Stimulated activated effector memory CD8-positive, alpha-beta T cell treated with anti-CD3 and anti-CD28 coated beads, Interleukin-12 subunit alpha, Interleukin-12 subunit beta, amount 100 ng/mL, for 72 hours (primary cell): ENCODE data around the gene CCDC126.

Experiments
- ATAC-seq: fragments of 150-1000 bp; cut with Tn5 transposase; 2 replicates; pipeline ENCODE4 v1.10.0; 2021
- DNase-seq, 2 donors: peaks; one replicate each; pipeline ENCODE4 v3.0.0; 2021 to 2022; ENCODE audit warnings: low spot score in 2 of 2
- H3K27ac Mint-ChIP-seq: one replicate; pipeline ENCODE4 v1.8.0; 2022; ENCODE audit warnings: mild to moderate bottlenecking, mixed read lengths
- H3K36me3 Mint-ChIP-seq: one replicate; pipeline ENCODE4 v1.8.0; 2022; ENCODE audit warnings: mild to moderate bottlenecking, mixed read lengths
- H3K4me1 Mint-ChIP-seq: one replicate; pipeline ENCODE4 v1.8.0; 2022; ENCODE audit warnings: mixed read lengths
- H3K4me3 Mint-ChIP-seq: one replicate; pipeline ENCODE4 v1.8.0; 2022; ENCODE audit warnings: mild to moderate bottlenecking, mixed read lengths
- H3K9me3 Mint-ChIP-seq: one replicate; pipeline ENCODE4 v1.8.0; 2022; ENCODE audit warnings: mixed read lengths

The CCDC126 gene

DNA sequence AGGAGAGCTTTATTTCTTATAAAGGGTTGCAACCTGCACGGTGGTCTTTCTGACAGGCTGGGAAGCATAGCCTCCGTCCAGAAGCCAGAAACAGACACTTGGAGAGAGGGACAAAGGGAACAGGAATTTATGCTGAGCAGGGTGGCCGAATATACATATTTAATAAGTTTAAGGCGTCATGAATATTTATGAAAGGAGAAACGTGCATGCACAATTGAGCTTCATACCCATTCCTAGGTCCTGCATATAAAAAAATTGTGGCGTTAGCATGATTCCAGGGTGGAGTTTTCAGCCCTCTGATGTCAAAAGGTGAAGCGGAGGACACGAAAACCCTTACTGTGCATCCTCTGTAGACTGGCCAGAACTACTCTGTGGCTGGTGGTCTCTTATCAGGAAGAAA is 10.7 kb downstream of the CCDC126 start:
- no peak for ATAC-seq
- DNase-seq: no peak
- Mint-ChIP-seq H3K4me3 (no peak overlapping the region), H3K36me3 (peaks cover 36% of the 10 kb centered on the region), H3K9me3 (no peaks in the 10 kb centered on the region), H3K4me1 (peaks cover 16% of the 10 kb centered on the region), H3K27ac (no peak overlapping the region)

DNA sequence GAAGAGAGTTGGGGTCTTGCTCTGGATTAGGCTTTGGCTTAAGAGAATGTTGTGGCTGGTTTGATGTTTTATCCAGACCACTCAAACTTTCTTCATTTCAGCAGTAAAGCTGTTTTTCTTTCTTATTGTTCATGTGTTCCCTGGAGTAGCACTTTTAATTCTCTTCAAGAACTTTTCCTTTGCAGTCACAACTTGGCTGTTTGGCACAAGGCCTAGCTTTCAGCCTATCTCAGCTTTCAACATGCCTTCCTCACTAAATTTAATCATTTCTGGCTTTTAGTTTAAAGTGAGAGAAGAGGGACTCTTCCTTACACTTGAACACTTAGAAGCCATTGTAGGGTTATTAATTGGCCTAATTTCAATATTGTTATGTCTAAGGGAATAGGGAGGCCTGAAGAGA is 18.1 kb downstream of the CCDC126 start:
- Mint-ChIP-seq H3K36me3 (peaks cover 31% of the 10 kb centered on the region), H3K4me3 (no peak overlapping the region), H3K9me3 (peaks cover 11% of the 10 kb centered on the region), H3K4me1 (no peaks in the 10 kb centered on the region), H3K27ac (no peak overlapping the region)
- no peak for ATAC-seq
- DNase-seq: no peak

DNA sequence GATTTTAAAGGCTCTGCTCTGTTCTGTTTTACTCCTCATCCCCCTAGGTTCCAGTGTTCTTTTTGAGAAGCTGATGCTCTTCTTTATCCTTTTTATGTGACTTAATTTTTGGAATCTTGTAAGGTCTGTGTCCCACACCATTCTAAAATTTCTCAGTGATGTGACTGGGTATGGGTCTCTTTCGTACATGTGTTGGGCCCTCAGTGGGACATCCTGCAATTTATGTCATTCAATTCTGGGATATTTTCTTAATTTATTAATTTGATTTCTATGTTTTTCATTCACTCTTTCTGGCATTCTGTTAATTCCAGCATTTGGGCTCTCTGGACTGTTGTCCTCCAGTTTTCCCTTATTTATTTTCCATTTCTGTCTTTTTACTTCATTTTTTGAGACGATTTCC is 19.4 kb downstream of the CCDC126 start:
- ATAC-seq (no peak), DNase-seq (no peak)
- peaks cover 21% of the 10 kb centered on the region for H3K36me3 Mint-ChIP-seq
- H3K9me3 Mint-ChIP-seq: peaks cover 11% of the 10 kb centered on the region
- no peak overlapping the region for H3K4me3 Mint-ChIP-seq
- H3K4me1 Mint-ChIP-seq: peaks cover under 1% of the 10 kb centered on the region
- no peak overlapping the region for H3K27ac Mint-ChIP-seq

DNA sequence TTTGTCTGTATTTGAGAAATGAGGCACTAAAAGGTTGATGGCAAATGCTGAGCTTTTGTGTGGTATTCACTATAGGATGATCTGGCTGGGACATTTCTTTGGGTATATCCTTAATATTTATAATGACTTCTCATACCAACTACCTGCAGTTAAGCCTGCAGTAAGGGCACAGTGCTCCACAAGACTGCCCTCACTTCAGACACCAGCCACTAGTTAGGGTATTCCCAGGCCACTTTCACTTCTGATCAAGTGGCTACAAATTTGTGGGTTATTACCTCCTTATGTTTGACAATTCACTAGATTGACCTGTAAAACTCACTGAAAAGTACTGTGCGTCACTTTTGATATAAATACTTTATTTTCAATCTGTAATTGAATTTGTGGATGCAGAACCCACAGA is 20.3 kb downstream of the CCDC126 start:
- Mint-ChIP-seq H3K9me3 (peaks cover 11% of the 10 kb centered on the region), H3K36me3 (peaks cover 12% of the 10 kb centered on the region), H3K4me3 (no peak overlapping the region), H3K27ac (no peak overlapping the region), H3K4me1 (peaks cover 9% of the 10 kb centered on the region)
- no peak for DNase-seq
- ATAC-seq: no peak

DNA sequence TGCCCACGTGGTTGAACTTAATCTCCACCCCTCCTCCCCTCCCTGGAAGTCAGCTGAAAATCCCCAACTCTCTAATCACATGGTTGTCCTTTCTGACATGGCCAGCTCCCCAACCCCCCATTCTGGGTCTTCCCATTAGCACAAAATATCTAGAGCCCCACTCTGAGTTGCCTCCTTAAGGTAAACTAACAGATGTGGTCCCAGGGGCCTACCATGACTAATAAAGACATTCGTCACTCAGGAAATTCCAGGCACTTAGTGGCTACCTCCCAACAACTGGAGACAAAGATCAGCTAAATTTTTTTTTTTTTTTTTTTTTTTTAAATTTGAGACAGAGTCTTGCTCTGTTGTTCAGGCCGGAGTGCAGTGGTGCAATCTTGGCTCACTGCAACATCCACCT is 21.1 kb downstream of the CCDC126 start:
- H3K27ac Mint-ChIP-seq: no peak overlapping the region
- H3K36me3 Mint-ChIP-seq: peaks cover 4% of the 10 kb centered on the region
- peaks cover 10% of the 10 kb centered on the region for H3K4me1 Mint-ChIP-seq

DNA sequence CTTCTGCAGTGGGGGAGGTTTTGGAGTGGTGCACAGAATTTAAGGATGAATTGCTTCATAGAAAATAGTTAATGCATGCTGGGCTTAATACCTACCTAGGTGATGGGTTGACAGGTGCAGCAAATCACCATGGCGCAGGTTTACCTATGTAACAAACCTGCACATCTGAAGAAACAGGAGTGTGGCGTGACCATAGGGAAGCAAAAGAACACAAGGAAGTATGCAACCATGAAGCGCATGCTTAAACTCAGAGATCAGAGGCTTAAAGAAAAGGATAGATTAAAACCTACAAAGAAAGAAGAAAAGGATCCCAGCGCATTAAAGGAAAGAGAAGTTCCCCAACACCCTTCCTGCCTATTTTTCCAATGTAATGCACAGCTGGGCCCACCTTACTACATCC is 22.0 kb downstream of the CCDC126 start:
- ATAC-seq (no peak), DNase-seq (no peak)
- Mint-ChIP-seq H3K9me3 (peaks cover 11% of the 10 kb centered on the region), H3K36me3 (no peaks in the 10 kb centered on the region), H3K4me3 (no peak overlapping the region), H3K27ac (no peak overlapping the region), H3K4me1 (peaks cover 10% of the 10 kb centered on the region)

More for the DNA sequence above, 21.1 kb downstream of the CCDC126 start:
- ATAC-seq (no peak), DNase-seq (no peak)
- Mint-ChIP-seq H3K9me3 (peaks cover 11% of the 10 kb centered on the region), H3K4me3 (no peak overlapping the region)

DNA sequence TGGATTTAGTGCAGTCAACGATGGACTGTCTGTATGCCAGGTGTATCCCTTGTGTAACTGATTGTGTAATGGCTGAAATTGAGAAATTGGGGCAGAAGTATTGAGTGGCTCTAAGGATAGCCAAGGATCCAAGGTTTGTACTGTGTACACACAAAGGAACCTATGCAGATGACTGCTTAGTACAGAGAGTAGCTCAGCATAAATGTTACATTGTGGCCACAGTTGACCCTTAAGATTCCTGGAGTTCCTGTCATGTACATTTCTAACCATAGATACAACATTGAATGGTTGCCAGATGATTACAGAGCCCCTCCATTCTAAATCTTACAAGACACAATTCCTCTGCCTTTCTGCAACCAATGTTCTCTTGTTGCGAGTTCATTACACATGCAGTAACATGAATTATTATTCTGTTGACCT is 25.3 kb downstream of the CCDC126 start:
- H3K4me3 Mint-ChIP-seq: no peak overlapping the region
- H3K9me3 Mint-ChIP-seq: peaks cover 5% of the 10 kb centered on the region
- H3K4me1 Mint-ChIP-seq: peaks cover 16% of the 10 kb centered on the region
- no peak for DNase-seq
- no peak for ATAC-seq
- H3K27ac Mint-ChIP-seq: no peak overlapping the region
- H3K36me3 Mint-ChIP-seq: no peaks in the 10 kb centered on the region

DNA sequence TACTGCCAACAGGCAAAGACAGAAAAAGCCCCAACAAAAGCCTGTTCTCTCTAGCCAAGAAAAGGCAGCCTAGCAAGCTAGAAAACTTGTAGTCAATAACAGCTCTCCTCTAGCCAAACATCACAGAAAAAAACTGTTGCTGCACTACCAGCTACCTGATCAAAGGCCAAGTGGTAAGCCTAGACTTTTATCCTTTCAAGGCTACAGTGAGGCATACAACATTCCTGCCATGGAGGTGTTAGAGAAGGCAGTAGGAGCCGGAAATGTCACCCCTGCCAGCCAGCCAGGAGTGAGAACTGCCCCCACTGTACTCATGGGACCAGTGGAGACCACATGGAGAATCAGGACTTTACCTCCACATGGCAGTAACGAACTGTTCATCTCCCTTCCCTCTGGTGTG is 31.2 kb downstream of the CCDC126 start:
- H3K36me3 Mint-ChIP-seq: no peaks in the 10 kb centered on the region
- no peak overlapping the region for H3K27ac Mint-ChIP-seq
- DNase-seq: no peak
- no peak overlapping the region for H3K4me3 Mint-ChIP-seq
- ATAC-seq: no peak
- H3K9me3 Mint-ChIP-seq: no peaks in the 10 kb centered on the region
- H3K4me1 Mint-ChIP-seq: peaks cover 6% of the 10 kb centered on the region

DNA sequence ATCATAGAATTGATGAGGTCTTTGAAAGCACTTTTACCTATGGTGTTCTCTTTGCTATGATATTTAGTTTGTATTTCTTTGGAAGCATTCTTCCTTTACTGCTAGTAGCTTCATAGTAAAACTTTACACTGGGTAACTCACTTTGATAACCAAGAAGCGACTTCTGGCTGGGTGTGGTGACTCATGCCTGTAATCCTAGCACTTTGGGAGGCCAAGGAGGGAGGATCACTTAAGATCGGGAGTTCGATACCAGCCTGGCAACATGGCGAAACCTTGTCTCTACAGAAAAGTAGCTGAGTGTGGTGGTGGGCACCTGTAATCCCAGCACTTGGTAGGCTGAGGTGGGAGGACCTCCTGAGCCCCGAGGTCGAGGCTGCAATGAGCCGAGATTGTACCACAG is 36.2 kb downstream of the CCDC126 start:
- Mint-ChIP-seq H3K4me3 (no peak overlapping the region), H3K27ac (no peak overlapping the region), H3K36me3 (no peaks in the 10 kb centered on the region), H3K9me3 (no peaks in the 10 kb centered on the region), H3K4me1 (no peaks in the 10 kb centered on the region)
- ATAC-seq (no peak), DNase-seq (no peak)

DNA sequence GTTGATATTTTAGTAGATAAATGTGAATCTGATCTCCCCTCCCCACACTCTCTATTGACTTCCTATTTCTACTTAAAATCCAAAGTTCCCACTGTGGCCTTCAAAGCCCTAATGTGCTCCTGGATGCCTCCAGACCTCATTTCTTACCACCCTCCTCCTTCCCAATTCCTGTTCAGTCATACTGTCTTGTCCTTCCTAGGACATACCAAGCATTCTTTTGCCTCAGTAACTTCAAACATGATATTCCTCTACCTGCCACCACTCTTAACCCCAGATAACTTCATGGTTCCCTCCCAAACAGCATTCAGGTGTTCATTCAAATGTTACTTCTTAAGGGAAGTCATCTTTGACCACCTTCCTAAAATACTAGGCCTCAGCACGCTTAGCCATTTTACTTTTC is 48.6 kb downstream of the CCDC126 start:
- Mint-ChIP-seq H3K4me1 (no peaks in the 10 kb centered on the region), H3K36me3 (no peaks in the 10 kb centered on the region), H3K9me3 (no peaks in the 10 kb centered on the region), H3K27ac (no peak overlapping the region), H3K4me3 (no peak overlapping the region)
- DNase-seq (no peak), ATAC-seq (no peak)

DNA sequence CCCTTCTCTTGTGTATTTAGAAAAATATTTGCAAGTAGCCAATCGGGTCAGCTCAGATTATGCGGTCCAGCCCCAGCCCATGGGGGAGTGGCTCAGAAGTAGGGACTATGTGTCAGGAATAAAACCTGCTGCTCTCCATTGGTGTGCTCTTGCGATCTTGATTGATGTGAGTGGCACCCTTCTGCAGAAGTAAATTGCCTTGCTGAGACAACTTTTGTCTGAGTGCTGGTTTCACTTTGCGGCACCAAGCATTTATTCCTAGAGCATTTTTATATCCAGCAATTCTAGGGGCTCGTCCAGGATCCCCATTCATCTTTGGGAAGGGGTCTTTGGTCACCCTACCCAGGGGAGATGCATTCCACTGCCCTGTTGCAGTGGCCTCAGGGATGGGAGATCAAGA is 56.8 kb downstream of the CCDC126 start:
- Mint-ChIP-seq H3K9me3 (peaks cover 11% of the 10 kb centered on the region), H3K4me3 (no peak overlapping the region), H3K36me3 (no peaks in the 10 kb centered on the region), H3K4me1 (no peaks in the 10 kb centered on the region), H3K27ac (no peak overlapping the region)
- DNase-seq (no peak), ATAC-seq (no peak)

DNA sequence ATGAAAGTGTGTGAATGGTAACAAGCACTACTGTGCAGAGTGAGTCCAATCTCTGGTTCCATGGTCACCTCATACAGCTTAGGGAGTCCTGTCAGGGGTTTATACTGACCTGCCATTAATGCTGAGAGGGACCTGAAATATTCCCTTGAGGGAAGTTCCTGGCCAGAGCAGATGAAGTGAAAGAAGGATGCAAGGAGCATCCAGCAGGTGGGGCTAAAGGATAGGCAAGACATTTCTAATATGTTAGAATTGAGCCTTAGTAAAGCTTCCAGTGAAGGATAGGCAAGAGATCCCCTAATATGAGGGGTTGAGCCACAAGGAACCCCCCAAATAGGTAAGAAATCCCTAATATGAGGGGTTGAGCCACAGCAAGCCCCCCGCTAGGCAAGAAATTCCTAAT is 57.3 kb downstream of the CCDC126 start:
- no peak overlapping the region for H3K4me3 Mint-ChIP-seq
- H3K9me3 Mint-ChIP-seq: peaks cover 13% of the 10 kb centered on the region
- H3K4me1 Mint-ChIP-seq: no peaks in the 10 kb centered on the region
- no peak overlapping the region for H3K27ac Mint-ChIP-seq
- DNase-seq (no peak), ATAC-seq (no peak)
- H3K36me3 Mint-ChIP-seq: no peaks in the 10 kb centered on the region

DNA sequence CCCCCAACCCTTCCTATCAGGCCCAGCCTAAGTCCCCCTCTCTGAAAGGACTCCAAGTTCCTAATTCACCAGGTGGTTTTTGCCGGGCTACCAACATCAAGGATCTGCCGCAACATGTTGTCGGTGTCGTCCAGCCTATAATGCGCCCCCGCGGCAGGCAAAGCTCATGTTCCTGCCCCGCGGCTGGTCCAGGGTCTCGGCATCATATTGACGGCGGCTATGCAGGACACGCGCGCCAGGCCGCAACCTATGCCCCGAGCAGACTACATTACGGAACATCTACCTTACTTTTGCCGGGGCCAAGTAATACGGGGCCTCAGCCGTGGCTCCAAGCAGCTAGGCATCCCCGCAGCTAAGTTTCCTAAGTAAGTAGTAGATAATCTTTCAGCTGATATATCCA is 58.3 kb downstream of the CCDC126 start:
- no peak for DNase-seq
- peaks cover 13% of the 10 kb centered on the region for H3K9me3 Mint-ChIP-seq
- no peak overlapping the region for H3K27ac Mint-ChIP-seq
- H3K4me3 Mint-ChIP-seq: no peak overlapping the region
- H3K36me3 Mint-ChIP-seq: no peaks in the 10 kb centered on the region
- H3K4me1 Mint-ChIP-seq: no peaks in the 10 kb centered on the region
- ATAC-seq: no peak

DNA sequence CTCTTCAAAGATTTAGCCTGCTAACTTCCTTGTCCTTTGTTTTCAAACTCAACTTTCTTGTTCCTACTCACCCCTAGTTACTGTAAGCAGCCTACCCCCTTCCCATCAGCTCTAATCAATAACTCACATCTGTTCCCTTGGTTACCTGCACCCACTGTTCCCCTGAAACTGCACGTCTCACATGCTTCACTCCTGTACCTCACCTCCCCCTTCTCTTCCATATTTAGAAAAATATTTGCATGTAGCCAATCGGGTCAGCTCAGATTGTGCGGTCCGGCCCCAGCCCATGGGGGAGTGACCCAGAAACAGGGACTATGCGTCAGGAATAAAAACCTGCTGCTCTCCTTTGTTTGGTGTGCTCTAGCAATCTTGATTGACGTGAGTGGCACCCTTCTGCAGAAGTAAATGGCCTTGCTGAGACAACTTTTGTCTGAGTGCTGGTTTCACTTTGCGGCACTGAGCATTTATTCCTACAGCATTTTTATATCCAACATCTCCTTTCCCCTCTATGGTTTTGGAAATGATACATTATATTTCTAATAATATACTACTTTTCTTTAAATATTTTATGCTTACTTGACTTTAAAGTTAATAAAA is 61.7 kb downstream of the CCDC126 start:
- ATAC-seq (no peak), DNase-seq (no peak)
- Mint-ChIP-seq H3K4me3 (no peak overlapping the region), H3K4me1 (no peaks in the 10 kb centered on the region), H3K36me3 (no peaks in the 10 kb centered on the region), H3K27ac (no peak overlapping the region), H3K9me3 (peaks cover 9% of the 10 kb centered on the region)

DNA sequence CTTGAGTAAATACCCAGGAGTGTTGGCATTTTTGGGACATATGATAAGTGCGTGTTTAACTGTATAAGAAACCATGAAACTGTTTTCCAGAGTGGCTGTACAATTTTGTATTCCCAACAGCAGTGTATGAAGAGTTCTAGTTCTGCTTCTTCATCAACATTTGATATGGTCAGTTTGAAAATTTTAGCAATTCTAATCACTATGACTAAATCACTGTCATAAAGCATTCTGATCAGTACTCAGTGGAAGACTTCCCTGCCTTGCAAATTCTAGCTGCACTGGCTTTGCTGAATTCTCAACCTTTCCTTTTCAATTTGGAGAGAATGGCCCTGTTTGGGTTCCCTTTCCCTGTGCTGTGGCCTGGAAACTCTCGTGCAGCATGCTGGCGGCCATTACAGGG is 64.2 kb downstream of the CCDC126 start:
- Mint-ChIP-seq H3K4me3 (no peak overlapping the region), H3K9me3 (peaks cover 9% of the 10 kb centered on the region)
- no peak for DNase-seq

DNA sequence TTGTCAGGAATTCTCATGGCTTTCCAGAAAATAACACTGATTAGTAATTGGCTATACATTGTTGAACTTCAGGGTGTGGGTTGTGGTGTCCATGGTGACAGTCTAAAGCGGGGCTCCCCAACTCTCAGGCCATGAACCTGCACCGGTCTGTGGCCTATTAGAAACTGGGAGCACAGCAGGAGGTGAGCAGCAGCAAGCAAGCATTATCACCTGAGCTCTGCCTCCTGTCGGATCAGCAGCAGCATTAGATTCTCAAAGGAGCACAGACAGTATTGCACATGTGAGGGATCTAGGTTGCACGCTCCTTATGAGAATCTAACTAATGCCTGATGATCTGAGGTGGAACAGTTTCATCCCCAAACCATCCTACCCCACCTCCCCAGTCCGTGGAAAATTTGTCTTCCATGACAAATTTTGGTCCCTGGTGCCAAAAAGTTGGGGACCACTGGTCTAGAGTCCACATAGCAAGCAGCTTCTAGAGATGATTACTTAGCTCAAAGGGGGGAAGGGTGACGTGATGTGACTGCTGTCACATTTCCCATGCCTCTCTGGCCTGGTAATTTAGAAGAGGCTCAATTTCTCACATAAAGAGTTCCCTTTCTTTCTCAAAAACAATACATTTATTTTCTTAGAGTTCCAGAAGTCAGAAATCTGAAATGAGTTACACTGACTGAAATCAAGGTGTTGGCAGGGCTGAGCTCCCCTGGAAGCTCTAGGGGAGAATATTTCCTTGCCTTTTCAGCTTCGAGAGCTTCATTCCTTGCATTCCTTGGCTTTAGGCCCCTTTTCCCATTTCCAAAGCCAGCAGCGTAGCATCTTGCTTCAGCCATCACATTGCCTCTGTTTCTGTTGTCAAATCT is 65.2 kb downstream of the CCDC126 start:
- DNase-seq (no peak), ATAC-seq (no peak)
- Mint-ChIP-seq H3K36me3 (no peaks in the 10 kb centered on the region), H3K9me3 (peaks cover 4% of the 10 kb centered on the region), H3K4me1 (no peaks in the 10 kb centered on the region), H3K4me3 (no peak overlapping the region), H3K27ac (no peak overlapping the region)

More for the DNA sequence above, 64.2 kb downstream of the CCDC126 start:
- ATAC-seq: no peak
- Mint-ChIP-seq H3K4me1 (no peaks in the 10 kb centered on the region), H3K36me3 (no peaks in the 10 kb centered on the region), H3K27ac (no peak overlapping the region)
